HEK293 (cell line): ENCODE measurements around the gene QRICH2.

Experiments
- CTCF ChIA-PET: fragments of 350-600 bp; formaldehyde crosslinking; extraction: SDS; loops from one replicate; lab custom pipeline; 2021; ENCODE audit warnings: antibody characterized with exemption; lab: Yijun Ruan, JAX
- POLR2A ChIA-PET: fragments of 300-600 bp; formaldehyde crosslinking; extraction: SDS; loops from one replicate; lab custom pipeline; 2020; ENCODE audit warnings: antibody characterized with exemption, inconsistent platforms; lab: Yijun Ruan, JAX
- H3K27ac ChIP-seq: fragments of 200-500 bp; sonication (Bioruptor generic); 2 replicates; pipeline ENCODE4 v1.5.1; 2014; ENCODE audit warnings: low read depth, low read length, control low read depth, inconsistent platforms; ENCODE audit errors: extremely low read depth
- H3K36me3 ChIP-seq, 2 experiments: fragments of 200-500 bp in 1 of 2; sonication (Bioruptor generic) in 1 of 2; 1 replicate in 1 of 2; 2 replicates in 1 of 2; pipeline ENCODE4 v1.5.1; 2014 to 2017; ENCODE audit warnings: inconsistent platforms in 2 of 2, low read length in 2 of 2; ENCODE audit not compliant: control insufficient read depth in 2 of 2, insufficient read depth in 1 of 2
- H3K4me1 ChIP-seq: fragments of 200-500 bp; sonication (Bioruptor generic); 2 replicates; pipeline ENCODE4 v1.5.1; 2014; ENCODE audit warnings: mild to moderate bottlenecking, low read length, inconsistent platforms; ENCODE audit not compliant: control insufficient read depth, insufficient read depth
- H3K4me3 ChIP-seq: 2 replicates; pipeline ENCODE4 v1.5.1; 2011; ENCODE audit warnings: low read depth, mild to moderate bottlenecking, control low read depth, low read length, moderate library complexity
- H3K9me3 ChIP-seq: fragments of 200-500 bp; sonication (Bioruptor generic); 2 replicates; pipeline ENCODE4 v1.5.1; 2014; ENCODE audit warnings: low read depth, low read length, inconsistent platforms; ENCODE audit not compliant: control insufficient read depth, insufficient read depth
- HOXA7 ChIP-seq: sonication (generic); formaldehyde crosslinking; IDR thresholded peaks from 2 replicates; pipeline ENCODE4 v1.8.1; 2022; ENCODE audit warnings: missing genetic modification reagents, borderline replicate concordance
- HOXC10 ChIP-seq: sonication (generic); formaldehyde crosslinking; IDR thresholded peaks from 2 replicates; pipeline ENCODE4 v1.8.1; 2023; ENCODE audit warnings: mild to moderate bottlenecking, missing genetic modification reagents
- MEIS1 ChIP-seq: sonication (generic); formaldehyde crosslinking; IDR thresholded peaks from 2 replicates; pipeline ENCODE4 v1.8.1; 2022; ENCODE audit warnings: missing genetic modification reagents, mild to moderate bottlenecking, borderline replicate concordance
- PBX3 ChIP-seq: sonication (generic); formaldehyde crosslinking; IDR thresholded peaks from 2 replicates; pipeline ENCODE4 v1.8.1; 2022; ENCODE audit warnings: mild to moderate bottlenecking, moderate library complexity, missing genetic modification reagents
- SETDB1 ChIP-seq: IDR thresholded peaks from one replicate; pipeline ENCODE4 v1.6.1; 2017; ENCODE audit warnings: mild to moderate bottlenecking, low read length, moderate library complexity, mixed read lengths; ENCODE audit not compliant: insufficient read length
- SP7 ChIP-seq: fragments of 450-650 bp; formaldehyde crosslinking; IDR thresholded peaks from 2 replicates; pipeline ENCODE4 v1.5.1; 2016; ENCODE audit warnings: missing biosample characterization, missing genetic modification characterization
- ZBTB17 ChIP-seq: fragments of 450-650 bp; formaldehyde crosslinking; IDR thresholded peaks from 2 replicates; pipeline ENCODE4 v1.5.1; 2016; ENCODE audit warnings: missing biosample characterization, missing genetic modification characterization
- ZBTB26 ChIP-seq: fragments of 450-650 bp; formaldehyde crosslinking; optimal IDR thresholded peaks from 2 replicates; pipeline ENCODE3; 2016; ENCODE audit warnings: missing biosample characterization, mild to moderate bottlenecking, missing genetic modification characterization
- ZEB2 ChIP-seq: fragments of 450-650 bp; formaldehyde crosslinking; IDR thresholded peaks from 2 replicates; pipeline ENCODE4 v1.5.1; 2016; ENCODE audit warnings: missing biosample characterization, missing genetic modification characterization
- ZFHX2 ChIP-seq: fragments of 450-650 bp; formaldehyde crosslinking; conservative IDR thresholded peaks from 2 replicates; pipeline ENCODE4 v1.5.1; 2016; ENCODE audit warnings: missing biosample characterization, missing genetic modification characterization
- ZFP37 ChIP-seq: fragments of 450-650 bp; formaldehyde crosslinking; IDR thresholded peaks from 2 replicates; pipeline ENCODE4 v1.5.1; 2016; ENCODE audit warnings: missing biosample characterization, missing genetic modification characterization
- ZFP69B ChIP-seq: fragments of 450-650 bp; formaldehyde crosslinking; IDR thresholded peaks from 2 replicates; pipeline ENCODE4 v1.5.1; 2016; ENCODE audit warnings: missing biosample characterization, missing genetic modification characterization
- ZNF239 ChIP-seq: fragments of 450-650 bp; formaldehyde crosslinking; IDR thresholded peaks from 2 replicates; pipeline ENCODE4 v1.5.1; 2016; ENCODE audit warnings: missing biosample characterization, missing genetic modification characterization
- ZNF248 ChIP-seq: fragments of 450-650 bp; formaldehyde crosslinking; IDR thresholded peaks from 2 replicates; pipeline ENCODE4 v1.5.1; 2017; ENCODE audit warnings: missing biosample characterization, missing genetic modification characterization
- ZNF645 ChIP-seq: fragments of 450-650 bp; formaldehyde crosslinking; IDR thresholded peaks from 2 replicates; pipeline ENCODE4; 2016; ENCODE audit warnings: missing biosample characterization, missing genetic modification characterization
- ZNF664 ChIP-seq: fragments of 450-650 bp; formaldehyde crosslinking; IDR thresholded peaks from 2 replicates; pipeline ENCODE4 v1.5.1; 2016; ENCODE audit warnings: missing biosample characterization, missing genetic modification characterization
- ZNF670 ChIP-seq: fragments of 450-650 bp; formaldehyde crosslinking; IDR thresholded peaks from 2 replicates; pipeline ENCODE4 v1.5.1; 2016; ENCODE audit warnings: missing biosample characterization, missing genetic modification characterization, low read depth
- ZNF785 ChIP-seq: fragments of 450-650 bp; formaldehyde crosslinking; IDR thresholded peaks from 2 replicates; pipeline ENCODE4 v1.5.1; 2016; ENCODE audit warnings: missing biosample characterization, missing genetic modification characterization
- ZNF792 ChIP-seq: fragments of 450-650 bp; formaldehyde crosslinking; IDR thresholded peaks from 2 replicates; pipeline ENCODE4 v1.5.1; 2016; ENCODE audit warnings: missing biosample characterization, missing genetic modification characterization
- ZNF830 ChIP-seq: fragments of 450-650 bp; IDR thresholded peaks from 2 replicates; pipeline ENCODE4 v1.5.0; 2018; ENCODE audit warnings: missing biosample characterization, missing genetic modification characterization, low read depth, mild to moderate bottlenecking, moderate library complexity
- ZSCAN23 ChIP-seq: fragments of 450-650 bp; formaldehyde crosslinking; IDR thresholded peaks from 2 replicates; pipeline ENCODE4 v1.5.1; 2016; ENCODE audit warnings: missing biosample characterization, missing genetic modification characterization
- TF ChIP-seq, protein P1 (sequence below): fragments of 450-650 bp; formaldehyde crosslinking; IDR thresholded peaks from 2 replicates; pipeline ENCODE4 v1.5.1; 2017; ENCODE audit warnings: missing biosample characterization, mild to moderate bottlenecking, missing genetic modification characterization, moderate library complexity
- TF ChIP-seq, protein P2 (sequence below): fragments of 450-650 bp; formaldehyde crosslinking; IDR thresholded peaks from 2 replicates; pipeline ENCODE4 v1.5.1; 2017; ENCODE audit warnings: missing biosample characterization, missing genetic modification characterization
- TF ChIP-seq, protein P3 (sequence below): fragments of 450-650 bp; formaldehyde crosslinking; conservative IDR thresholded peaks from 2 replicates; pipeline ENCODE4 v1.5.1; 2016; ENCODE audit warnings: low read depth, missing biosample characterization, missing genetic modification characterization

QRICH2 gene

GRCh38 chr17:76297436-76297835 lies 10.6 kb downstream of the QRICH2 start (continued):
- TF ChIP-seq ZSCAN23 (tag by site-specific recombination): no peak
- no peak for TF ChIP-seq HOXC10 (CRISPR knock-in tag)
- TF ChIP-seq ZBTB17 (tag by site-specific recombination): no peak
- no peak for TF ChIP-seq PBX3
- no peak for TF ChIP-seq SP7
- TF ChIP-seq ZNF248 (tag by site-specific recombination): no peak
- no peak for TF ChIP-seq ZFP69B (tag by site-specific recombination)

- no peaks in the 10 kb centered on the region for H3K9me3 ChIP-seq
- H3K36me3 ChIP-seq: peaks cover 0 to 19% of the 10 kb centered on the region in 2 experiments; a peak in 1 of 3 replicates
- POLR2A ChIA-PET: no interaction called here
- TF ChIP-seq ZNF830 (no peak), ZNF645 (no peak), ZNF239 (tag by site-specific recombination) (no peak)
- TF ChIP-seq, protein P1, sequence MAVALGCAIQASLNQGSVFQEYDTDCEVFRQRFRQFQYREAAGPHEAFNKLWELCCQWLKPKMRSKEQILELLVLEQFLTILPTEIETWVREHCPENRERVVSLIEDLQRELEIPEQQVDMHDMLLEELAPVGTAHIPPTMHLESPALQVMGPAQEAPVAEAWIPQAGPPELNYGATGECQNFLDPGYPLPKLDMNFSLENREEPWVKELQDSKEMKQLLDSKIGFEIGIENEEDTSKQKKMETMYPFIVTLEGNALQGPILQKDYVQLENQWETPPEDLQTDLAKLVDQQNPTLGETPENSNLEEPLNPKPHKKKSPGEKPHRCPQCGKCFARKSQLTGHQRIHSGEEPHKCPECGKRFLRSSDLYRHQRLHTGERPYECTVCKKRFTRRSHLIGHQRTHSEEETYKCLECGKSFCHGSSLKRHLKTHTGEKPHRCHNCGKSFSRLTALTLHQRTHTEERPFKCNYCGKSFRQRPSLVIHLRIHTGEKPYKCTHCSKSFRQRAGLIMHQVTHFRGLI: no peak
- H3K27ac ChIP-seq: no peak overlapping the region
- H3K4me3 ChIP-seq: no peak overlapping the region
- CTCF ChIA-PET: interaction anchor here (0.5 to 16.6 kb wide), 5 partner anchors 17 to 191 kb away, joined by 3 to 244 read pairs (median 4); no protein-coding TSS in a partner anchor
- H3K4me1 ChIP-seq: no peaks in the 10 kb centered on the region
These were observed 11.2 kb downstream of the QRICH2 start for GRCh38 chr17:76296889-76297288.

DNA sequence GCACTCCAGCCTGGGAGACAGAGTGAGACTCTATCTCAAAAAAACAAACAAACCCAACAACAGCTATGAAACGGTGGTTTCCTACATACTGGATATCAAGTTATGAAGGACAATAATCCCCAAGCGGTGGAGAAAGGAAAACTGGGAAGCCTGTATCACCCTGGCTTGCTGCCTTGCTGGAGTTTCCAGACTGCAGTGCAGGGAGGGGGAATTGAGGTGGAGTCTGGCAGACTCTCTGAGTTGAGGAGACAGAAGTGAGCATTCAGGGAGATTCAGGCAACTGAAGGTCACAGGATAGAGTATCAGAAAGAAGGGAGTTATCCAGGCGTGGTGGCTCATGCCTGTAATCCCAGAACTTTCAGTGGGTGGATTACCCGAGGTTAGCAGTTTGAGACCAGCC lies 11.9 kb downstream of the QRICH2 start:
- H3K9me3 ChIP-seq: no peaks in the 10 kb centered on the region
- CTCF ChIA-PET: interaction anchor here (0.6 to 16.6 kb wide), 5 partner anchors 15 to 391 kb away, joined by 3 to 244 read pairs (median 5); no protein-coding TSS in a partner anchor
- H3K27ac ChIP-seq: no peak overlapping the region
- POLR2A ChIA-PET: no interaction called here
- no peaks in the 10 kb centered on the region for H3K4me1 ChIP-seq
- peaks cover 0 to 26% of the 10 kb centered on the region in 2 experiments; a peak in 1 of 3 replicates for H3K36me3 ChIP-seq
- no peak overlapping the region for H3K4me3 ChIP-seq
- TF ChIP-seq ZNF785 (no peak), SETDB1 (no peak), ZNF664 (no peak), ZNF670 (tag by site-specific recombination) (no peak), MEIS1 (CRISPR knock-in tag) (no peak), ZBTB26 (tag by site-specific recombination) (no peak), HOXA7 (no peak), ZNF792 (tag by site-specific recombination) (no peak), ZFHX2 (tag by site-specific recombination) (no peak), ZFP37 (tag by site-specific recombination) (no peak), ZEB2 (tag by site-specific recombination) (no peak), ZFP69B (tag by site-specific recombination) (no peak)
- TF ChIP-seq, protein P2, sequence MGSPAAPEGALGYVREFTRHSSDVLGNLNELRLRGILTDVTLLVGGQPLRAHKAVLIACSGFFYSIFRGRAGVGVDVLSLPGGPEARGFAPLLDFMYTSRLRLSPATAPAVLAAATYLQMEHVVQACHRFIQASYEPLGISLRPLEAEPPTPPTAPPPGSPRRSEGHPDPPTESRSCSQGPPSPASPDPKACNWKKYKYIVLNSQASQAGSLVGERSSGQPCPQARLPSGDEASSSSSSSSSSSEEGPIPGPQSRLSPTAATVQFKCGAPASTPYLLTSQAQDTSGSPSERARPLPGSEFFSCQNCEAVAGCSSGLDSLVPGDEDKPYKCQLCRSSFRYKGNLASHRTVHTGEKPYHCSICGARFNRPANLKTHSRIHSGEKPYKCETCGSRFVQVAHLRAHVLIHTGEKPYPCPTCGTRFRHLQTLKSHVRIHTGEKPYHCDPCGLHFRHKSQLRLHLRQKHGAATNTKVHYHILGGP (tag by site-specific recombination): no peak
- TF ChIP-seq, protein P3, sequence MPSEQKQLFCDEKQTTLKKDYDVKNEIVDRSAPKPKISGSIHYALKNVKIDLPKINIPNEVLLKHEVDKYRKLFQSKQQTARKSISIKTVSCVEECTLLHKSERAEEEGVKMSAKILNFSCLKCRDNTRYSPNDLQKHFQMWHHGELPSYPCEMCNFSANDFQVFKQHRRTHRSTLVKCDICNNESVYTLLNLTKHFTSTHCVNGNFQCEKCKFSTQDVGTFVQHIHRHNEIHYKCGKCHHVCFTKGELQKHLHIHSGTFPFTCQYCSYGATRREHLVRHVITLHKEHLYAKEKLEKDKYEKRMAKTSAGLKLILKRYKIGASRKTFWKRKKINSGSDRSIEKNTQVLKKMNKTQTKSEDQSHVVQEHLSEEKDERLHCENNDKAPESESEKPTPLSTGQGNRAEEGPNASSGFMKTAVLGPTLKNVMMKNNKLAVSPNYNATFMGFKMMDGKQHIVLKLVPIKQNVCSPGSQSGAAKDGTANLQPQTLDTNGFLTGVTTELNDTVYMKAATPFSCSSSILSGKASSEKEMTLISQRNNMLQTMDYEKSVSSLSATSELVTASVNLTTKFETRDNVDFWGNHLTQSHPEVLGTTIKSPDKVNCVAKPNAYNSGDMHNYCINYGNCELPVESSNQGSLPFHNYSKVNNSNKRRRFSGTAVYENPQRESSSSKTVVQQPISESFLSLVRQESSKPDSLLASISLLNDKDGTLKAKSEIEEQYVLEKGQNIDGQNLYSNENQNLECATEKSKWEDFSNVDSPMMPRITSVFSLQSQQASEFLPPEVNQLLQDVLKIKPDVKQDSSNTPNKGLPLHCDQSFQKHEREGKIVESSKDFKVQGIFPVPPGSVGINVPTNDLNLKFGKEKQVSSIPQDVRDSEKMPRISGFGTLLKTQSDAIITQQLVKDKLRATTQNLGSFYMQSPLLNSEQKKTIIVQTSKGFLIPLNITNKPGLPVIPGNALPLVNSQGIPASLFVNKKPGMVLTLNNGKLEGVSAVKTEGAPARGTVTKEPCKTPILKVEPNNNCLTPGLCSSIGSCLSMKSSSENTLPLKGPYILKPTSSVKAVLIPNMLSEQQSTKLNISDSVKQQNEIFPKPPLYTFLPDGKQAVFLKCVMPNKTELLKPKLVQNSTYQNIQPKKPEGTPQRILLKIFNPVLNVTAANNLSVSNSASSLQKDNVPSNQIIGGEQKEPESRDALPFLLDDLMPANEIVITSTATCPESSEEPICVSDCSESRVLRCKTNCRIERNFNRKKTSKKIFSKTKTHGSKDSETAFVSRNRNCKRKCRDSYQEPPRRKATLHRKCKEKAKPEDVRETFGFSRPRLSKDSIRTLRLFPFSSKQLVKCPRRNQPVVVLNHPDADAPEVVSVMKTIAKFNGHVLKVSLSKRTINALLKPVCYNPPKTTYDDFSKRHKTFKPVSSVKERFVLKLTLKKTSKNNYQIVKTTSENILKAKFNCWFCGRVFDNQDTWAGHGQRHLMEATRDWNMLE: no peak
